HUES48 (cell line): ENCODE measurements around the gene ZNF407.
"Not testable (repeated sequence)": the region's sequence is repeated elsewhere in the genome, so short reads cannot be mapped to it uniquely, and the experiment has no call there.

Experiments
- H3K27ac ChIP-seq: one replicate; pipeline ENCODE4 v1.7.0; 2013; ENCODE audit warnings: low read depth, low read length, inconsistent platforms
- H3K27me3 ChIP-seq: 2 replicates; pipeline ENCODE4 v1.6.1; 2013; ENCODE audit warnings: mild to moderate bottlenecking, low read length; ENCODE audit not compliant: control insufficient read depth, insufficient read depth
- H3K36me3 ChIP-seq: 2 replicates; pipeline ENCODE4 v1.6.1; 2013; ENCODE audit warnings: low read length; ENCODE audit not compliant: control insufficient read depth, insufficient read depth
- H3K4me1 ChIP-seq: 2 replicates; pipeline ENCODE4 v1.6.1; 2013; ENCODE audit warnings: mild to moderate bottlenecking, low read length; ENCODE audit not compliant: control insufficient read depth, insufficient read depth
- H3K4me3 ChIP-seq: 2 replicates; pipeline ENCODE4 v1.5.1; 2013; ENCODE audit warnings: mild to moderate bottlenecking, low read depth, low read length
- H3K9ac ChIP-seq: 2 replicates; pipeline ENCODE4 v1.6.1; 2013; ENCODE audit warnings: mild to moderate bottlenecking, low read depth, low read length, moderate library complexity
- H3K9me3 ChIP-seq: 2 replicates; pipeline ENCODE4 v1.6.1; 2013; ENCODE audit warnings: low read length; ENCODE audit not compliant: control insufficient read depth, insufficient read depth

Gene ZNF407

DNA sequence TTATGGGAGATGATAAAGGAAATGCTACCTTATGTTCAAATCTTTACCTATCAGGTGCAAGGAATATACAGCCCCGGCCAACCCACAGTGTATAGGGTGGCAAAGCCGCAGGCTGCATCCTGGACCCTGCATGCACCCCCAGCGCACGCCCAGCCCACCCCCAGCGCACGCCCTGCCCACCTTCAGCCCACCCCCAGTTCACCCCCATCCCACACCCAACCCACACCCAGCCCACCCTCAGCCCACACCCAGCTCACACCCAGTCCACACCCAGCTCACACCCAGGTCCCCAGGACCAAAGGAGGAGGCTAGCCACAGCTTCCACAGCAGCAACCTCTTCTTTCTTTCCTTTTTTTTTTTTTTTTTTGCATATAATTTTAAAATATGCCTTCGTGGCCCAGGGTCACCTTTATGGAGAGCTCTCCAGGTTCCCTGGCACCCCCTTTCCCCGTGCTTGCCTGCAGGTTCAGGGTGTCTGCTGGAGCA is 490.4 kb downstream of the ZNF407 start:
- Histone ChIP-seq H3K4me1 (no peaks in the 10 kb centered on the region; the same call in 1 of the 2 replicates), H3K4me3 (no peak overlapping the region), H3K27me3 (no peaks in the 10 kb centered on the region), H3K27ac (no peak overlapping the region), H3K36me3 (no peaks in the 10 kb centered on the region), H3K9ac (no peak overlapping the region), H3K9me3 (peaks cover 8% of the 10 kb centered on the region; the same call in 1 of the 2 replicates)

- no peaks in the 10 kb centered on the region for H3K36me3 ChIP-seq
- H3K27me3 ChIP-seq: no peaks in the 10 kb centered on the region
Observed at GRCh38 chr18:75088622-75089211, 491.0 kb downstream of the ZNF407 start.

GRCh38 chr18:75089748-75090327 is 492.2 kb downstream of the ZNF407 start:
- no peak overlapping the region for H3K27ac ChIP-seq
- peaks cover 8% of the 10 kb centered on the region; the same call in 1 of the 2 replicates for H3K9me3 ChIP-seq
- no peak overlapping the region for H3K4me3 ChIP-seq
- H3K4me1 ChIP-seq: no peaks in the 10 kb centered on the region; the same call in 1 of the 2 replicates
- no peak overlapping the region for H3K9ac ChIP-seq
- H3K36me3 ChIP-seq: no peaks in the 10 kb centered on the region
- no peaks in the 10 kb centered on the region for H3K27me3 ChIP-seq

More at GRCh38 chr18:75088622-75089211, 491.0 kb downstream of the ZNF407 start:
- H3K4me1 ChIP-seq: no peaks in the 10 kb centered on the region; the same call in 1 of the 2 replicates
- H3K27ac ChIP-seq: no peak overlapping the region
- no peak overlapping the region for H3K4me3 ChIP-seq
- H3K9ac ChIP-seq: no peak overlapping the region
- peaks cover 8% of the 10 kb centered on the region; the same call in 1 of the 2 replicates for H3K9me3 ChIP-seq

DNA sequence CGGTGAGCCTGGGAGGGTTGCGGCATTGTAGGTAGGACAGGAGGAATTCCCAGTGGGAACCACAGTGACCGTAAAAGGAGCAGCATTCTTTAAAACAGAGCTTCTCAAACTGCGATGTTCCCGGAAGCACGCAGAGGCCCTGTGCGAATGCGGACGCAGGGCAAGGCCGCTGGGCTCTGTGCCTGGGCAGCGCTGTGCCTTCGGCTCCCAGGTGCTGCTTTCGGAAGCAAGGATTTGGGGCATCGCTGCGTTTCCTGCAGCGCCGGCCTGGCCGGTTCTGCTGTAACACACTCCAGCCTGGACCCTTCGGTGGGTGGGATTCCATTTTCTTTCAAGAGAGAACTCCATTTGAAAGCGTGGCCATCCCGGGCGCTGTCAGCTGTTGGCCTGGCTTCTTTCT is 492.7 kb downstream of the ZNF407 start:
- Histone ChIP-seq H3K4me1 (no peaks in the 10 kb centered on the region; the same call in 1 of the 2 replicates), H3K9me3 (peaks cover 8% of the 10 kb centered on the region; the same call in 1 of the 2 replicates), H3K27me3 (no peaks in the 10 kb centered on the region), H3K9ac (no peak overlapping the region), H3K4me3 (no peak overlapping the region), H3K36me3 (no peaks in the 10 kb centered on the region), H3K27ac (no peak overlapping the region)

- peaks cover 23% of the 10 kb centered on the region for H3K9me3 ChIP-seq
- no peaks in the 10 kb centered on the region for H3K4me1 ChIP-seq
- no peak overlapping the region for H3K9ac ChIP-seq
- no peaks in the 10 kb centered on the region for H3K36me3 ChIP-seq
- H3K27me3 ChIP-seq: no peaks in the 10 kb centered on the region
- no peak overlapping the region for H3K27ac ChIP-seq
- H3K4me3 ChIP-seq: no peak overlapping the region
Observed at GRCh38 chr18:75097491-75098225, 500.0 kb downstream of the ZNF407 start.

DNA sequence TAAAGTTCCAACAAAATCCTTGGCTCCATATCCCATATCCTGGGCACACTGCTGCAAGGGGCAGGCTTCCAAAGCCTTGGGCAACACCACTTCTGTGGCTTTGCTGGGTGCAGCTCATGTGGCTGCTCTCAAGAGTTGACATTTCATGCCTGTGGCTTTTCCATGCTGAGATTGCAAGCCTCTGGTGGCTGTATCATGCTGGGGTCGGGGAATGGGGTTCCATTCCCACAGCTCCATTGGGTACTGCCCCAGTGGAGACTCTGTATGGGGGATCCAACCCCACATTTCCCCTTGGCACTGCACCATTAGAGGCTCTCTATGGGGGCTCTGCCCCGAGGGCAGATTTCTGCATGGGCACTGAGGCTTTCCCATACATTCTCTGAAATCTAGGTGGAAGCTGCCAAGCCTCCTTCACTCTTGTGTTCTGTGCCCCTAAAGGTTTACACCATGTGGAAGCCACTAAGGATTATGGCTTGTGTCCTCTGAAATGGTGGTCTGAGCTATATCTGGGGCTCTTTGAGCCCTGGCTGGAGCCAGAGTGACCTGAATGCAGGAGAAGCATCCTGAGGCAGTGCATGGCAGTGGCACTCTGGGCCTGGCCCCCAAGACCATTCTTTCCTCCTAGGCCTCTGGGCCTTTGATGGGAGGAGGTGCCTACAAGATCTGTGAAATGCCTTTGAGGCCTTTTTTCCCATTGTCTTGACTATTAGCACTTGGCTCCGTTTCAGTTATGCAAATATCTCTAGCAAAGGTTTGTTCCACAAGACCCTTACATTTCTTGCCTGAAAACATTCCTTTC is 503.4 kb downstream of the ZNF407 start:
- Histone ChIP-seq H3K9me3 (peaks cover 23% of the 10 kb centered on the region), H3K4me3 (no peak overlapping the region), H3K9ac (no peak overlapping the region), H3K27ac (no peak overlapping the region), H3K4me1 (no peaks in the 10 kb centered on the region), H3K27me3 (no peaks in the 10 kb centered on the region), H3K36me3 (no peaks in the 10 kb centered on the region)

- Histone ChIP-seq H3K9ac (no peak overlapping the region), H3K27me3 (no peaks in the 10 kb centered on the region), H3K4me3 (no peak overlapping the region), H3K9me3 (peaks cover 23% of the 10 kb centered on the region), H3K4me1 (no peaks in the 10 kb centered on the region), H3K36me3 (no peaks in the 10 kb centered on the region), H3K27ac (no peak overlapping the region)
Observed at GRCh38 chr18:75101916-75102315, 504.2 kb downstream of the ZNF407 start.

- not testable (repeated sequence) for H3K4me3 ChIP-seq, H3K27me3 ChIP-seq, H3K27ac ChIP-seq, H3K4me1 ChIP-seq, H3K9ac ChIP-seq, H3K36me3 ChIP-seq
- peaks cover 23% of the 10 kb centered on the region for H3K9me3 ChIP-seq
Observed at GRCh38 chr18:75104029-75104428, 506.4 kb downstream of the ZNF407 start.

GRCh38 chr18:75104483-75104882 is 506.8 kb downstream of the ZNF407 start:
- H3K9ac ChIP-seq: no peak overlapping the region
- no peaks in the 10 kb centered on the region for H3K36me3 ChIP-seq
- H3K4me1 ChIP-seq: no peaks in the 10 kb centered on the region
- no peaks in the 10 kb centered on the region for H3K27me3 ChIP-seq
- no peak overlapping the region for H3K4me3 ChIP-seq
- H3K27ac ChIP-seq: no peak overlapping the region
- H3K9me3 ChIP-seq: peaks cover 23% of the 10 kb centered on the region

GRCh38 chr18:75105551-75106254 is 508.0 kb downstream of the ZNF407 start:
- Histone ChIP-seq H3K27ac (no peak overlapping the region), H3K36me3 (no peaks in the 10 kb centered on the region), H3K4me3 (no peak overlapping the region), H3K9me3 (peaks cover 15% of the 10 kb centered on the region), H3K9ac (no peak overlapping the region), H3K4me1 (no peaks in the 10 kb centered on the region), H3K27me3 (no peaks in the 10 kb centered on the region)
